Measurements from ENCODE around the gene TMEM184C.

TMEM184C gene

GRCh38 chr4:147599769-147600168 lies 17.4 kb upstream of the TMEM184C start:
- DNase-seq, result peak; percentile 23

- DNase-seq, result no peak
Measured at GRCh38 chr4:147605499-147605898, 11.7 kb upstream of the TMEM184C start.

DNA sequence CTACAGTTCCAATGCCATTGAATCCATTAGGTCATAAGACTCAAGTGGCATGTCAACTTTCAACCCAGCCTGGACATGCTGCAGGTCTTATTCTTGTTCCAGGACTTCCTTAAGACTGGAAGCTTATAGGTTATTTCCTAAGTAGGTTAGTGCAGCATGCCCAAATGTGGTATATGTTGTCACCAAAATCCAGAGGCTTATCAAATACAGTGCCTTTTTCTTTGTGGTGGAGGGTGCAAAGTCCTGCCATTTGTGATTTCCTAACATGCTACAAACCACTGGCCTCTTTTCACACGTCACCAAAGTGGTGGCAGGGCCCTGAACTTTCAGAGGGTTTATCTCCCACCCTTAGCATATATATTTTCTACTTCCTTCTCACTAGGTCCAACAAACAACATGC lies 9.7 kb upstream of the TMEM184C start:
- DNase-seq, result no peak

- DNase-seq, result no peak
Measured at GRCh38 chr4:147610686-147611085, 6.5 kb upstream of the TMEM184C start.

GRCh38 chr4:147616849-147617172 lies 386 bp upstream of the TMEM184C start:
- no peak for DNase-seq

GRCh38 chr4:147617841-147618691 lies 869 bp downstream of the TMEM184C start:
- no peak for DNase-seq

DNA sequence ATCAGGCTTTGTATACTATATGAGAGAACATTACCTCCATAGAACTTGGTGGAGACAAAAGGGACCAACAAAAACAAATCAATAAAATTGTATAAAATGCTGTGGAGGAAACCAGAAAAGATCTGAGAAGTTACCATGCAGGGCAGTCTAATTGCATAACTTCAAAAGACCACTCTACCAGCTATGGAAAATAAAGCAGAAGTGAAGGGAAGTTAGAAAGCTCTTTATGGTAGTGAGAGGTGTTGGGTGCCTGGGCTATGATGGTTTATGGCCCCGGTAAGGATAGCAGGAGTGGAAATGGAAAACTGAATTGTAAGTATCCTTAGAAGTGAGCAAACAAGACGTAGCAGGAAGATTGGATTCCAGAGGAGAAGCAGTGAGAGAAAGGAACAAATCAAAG lies 3.1 kb downstream of the TMEM184C start:
- no peak for DNase-seq

DNA sequence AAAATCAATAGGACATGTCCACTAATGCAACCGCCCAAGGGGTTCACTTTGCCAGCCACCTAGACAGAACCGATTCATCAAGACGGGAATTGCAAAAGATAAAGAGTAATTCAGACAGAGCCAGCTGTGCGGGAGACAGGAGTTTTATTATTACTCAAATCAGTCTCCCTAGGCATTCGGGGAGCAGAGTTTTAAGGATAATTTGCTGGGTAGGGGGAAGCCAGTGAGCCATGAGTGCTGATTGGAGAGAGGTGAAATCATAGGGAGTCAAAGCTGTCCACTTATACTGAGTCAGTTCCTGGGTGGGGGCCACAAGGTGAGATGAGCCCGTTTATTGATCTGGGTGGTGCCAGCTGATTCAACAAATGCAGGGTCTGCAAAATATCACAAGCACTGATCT lies 8.5 kb downstream of the TMEM184C start:
- no peak for DNase-seq

- no peak for DNase-seq
Measured at GRCh38 chr4:147626903-147627302, 9.7 kb downstream of the TMEM184C start.

GRCh38 chr4:147628415-147628814 lies 11.2 kb downstream of the TMEM184C start:
- DNase-seq, result no peak

- DNase-seq, result no peak
Measured at GRCh38 chr4:147629783-147630730, 12.9 kb downstream of the TMEM184C start.

GRCh38 chr4:147633113-147633512 lies 15.9 kb downstream of the TMEM184C start:
- no peak for DNase-seq

GRCh38 chr4:147633643-147634042 lies 16.4 kb downstream of the TMEM184C start:
- no peak for DNase-seq

DNA sequence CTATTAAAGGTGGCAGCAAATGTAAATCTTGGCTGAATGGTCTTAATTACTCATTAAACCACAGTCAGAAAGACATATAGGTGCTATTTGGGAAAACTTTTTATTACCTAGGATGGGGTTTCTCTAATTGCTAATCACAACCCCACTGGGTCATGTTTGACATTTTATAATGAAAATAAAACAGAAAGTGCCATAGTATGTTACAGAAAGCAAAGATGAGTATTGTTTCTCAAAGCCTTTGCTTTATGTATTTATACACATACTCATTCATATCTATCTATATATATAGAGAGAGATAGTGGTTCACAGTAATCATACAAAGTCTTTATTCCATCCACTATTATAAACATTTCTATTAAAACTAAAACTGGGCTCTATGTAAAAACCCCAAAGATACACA lies 18.2 kb downstream of the TMEM184C start:
- DNase-seq, result no peak

GRCh38 chr4:147638365-147638764 lies 21.2 kb downstream of the TMEM184C start:
- no peak for DNase-seq

- no peak for DNase-seq
Measured at GRCh38 chr4:147638942-147639341, 21.7 kb downstream of the TMEM184C start.

GRCh38 chr4:147639388-147639787 lies 22.2 kb downstream of the TMEM184C start:
- DNase-seq, result no peak

GRCh38 chr4:147640331-147640730 lies 23.1 kb downstream of the TMEM184C start:
- DNase-seq, result peak; percentile 33

DNA sequence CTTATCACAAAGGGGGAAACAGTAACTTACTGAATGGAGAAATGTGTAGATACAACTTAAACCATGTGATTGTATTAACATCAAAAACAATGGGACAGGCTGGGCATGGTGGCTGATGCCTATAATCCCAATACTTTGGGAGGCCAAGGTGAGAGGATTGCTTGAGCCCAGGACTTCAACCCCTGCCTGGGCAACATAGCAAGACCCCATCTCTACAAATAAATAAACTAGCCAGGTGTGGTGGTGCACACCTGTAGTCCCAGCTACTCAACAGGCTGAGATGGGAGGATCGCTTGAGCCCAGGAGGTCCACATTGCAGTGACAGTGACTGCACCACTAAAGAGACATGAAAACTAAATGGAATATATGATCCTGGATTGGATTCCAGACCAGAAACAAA lies 26.4 kb downstream of the TMEM184C start:
- no peak for DNase-seq

GRCh38 chr4:147644471-147644870 lies 27.3 kb downstream of the TMEM184C start:
- DNase-seq, result no peak

GRCh38 chr4:147645099-147645498 lies 27.9 kb downstream of the TMEM184C start:
- DNase-seq, result no peak

- DNase-seq, result no peak
Measured at GRCh38 chr4:147648656-147649055, 31.5 kb downstream of the TMEM184C start.

- no peak for DNase-seq
Measured at GRCh38 chr4:147651563-147651962, 34.4 kb downstream of the TMEM184C start.

DNA sequence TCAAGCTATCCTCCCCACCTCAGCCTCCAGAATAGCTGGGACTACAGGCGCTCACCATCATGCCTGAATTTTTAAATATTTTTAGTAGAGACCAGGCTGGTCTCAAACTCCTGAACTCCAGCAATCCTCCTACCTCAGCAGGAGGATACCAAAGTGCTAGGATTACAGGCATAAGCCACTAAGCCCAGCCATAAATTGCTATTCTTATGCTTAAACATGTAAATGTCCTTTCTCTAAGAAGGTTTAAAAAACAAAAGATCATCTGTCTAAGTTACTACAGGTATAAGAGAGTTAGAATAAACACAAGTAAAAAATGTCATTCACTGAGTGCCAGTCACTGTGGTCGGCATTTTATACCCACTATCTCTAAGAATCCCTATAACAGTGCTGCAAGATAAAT lies 38.4 kb downstream of the TMEM184C start:
- no peak for DNase-seq

All from NCI-H226 (cell line).